Heart left ventricle (tissue), 16 donors: Measurements from ENCODE around the gene RPTOR. TPM values are rescaled to one million over a fixed set of nuclear protein-coding genes. Genes with fewer than 3 reads are reported as not detected.

ENCODE experiments used
- ATAC-seq, 4 donors: fragments of 200-7000 bp; cut with Tn5 transposase; one replicate each; pipeline ENCODE4 v1.9.1; 2020 to 2022; ENCODE audit warnings: moderate library complexity in 4 of 4, mild to moderate bottlenecking in 3 of 4, moderate number of reproducible peaks in 1 of 4
- DNase-seq, 5 donors: peaks; one replicate each; pipeline ENCODE4 v3.0.0-alpha.2; 2020
- H3K27ac ChIP-seq, 12 donors: fragments of 200-600 bp; sonication (generic) in 4 of 12; one replicate each; pipeline versions ENCODE4 v1.5.0 to v1.8.0; 2016 to 2022; ENCODE audit warnings: mild to moderate bottlenecking in 2 of 12
- H3K27me3 ChIP-seq, 9 donors: fragments of 200-600 bp; sonication (generic) in 2 of 9; one replicate each; pipeline versions ENCODE4 v1.5.1 to v1.8.0; 2016 to 2022; ENCODE audit warnings: mild to moderate bottlenecking in 3 of 9
- H3K36me3 ChIP-seq, 9 donors: fragments of 200-600 bp; sonication (generic) in 2 of 9; one replicate each; pipeline versions ENCODE4 v1.5.0 to v1.8.0; 2018 to 2022; ENCODE audit warnings: mild to moderate bottlenecking in 2 of 9
- H3K4me1 ChIP-seq, 12 donors: fragments of 200-600 bp; sonication (generic) in 4 of 12; one replicate each; pipeline versions ENCODE4 v1.5.0 to v1.8.0; 2016 to 2022; ENCODE audit warnings: mild to moderate bottlenecking in 3 of 12
- H3K4me3 ChIP-seq, 12 donors: fragments of 200-600 bp; sonication (generic) in 4 of 12; one replicate each; pipeline versions ENCODE4 v1.5.0 to v1.8.0; 2017 to 2022; ENCODE audit warnings: mild to moderate bottlenecking in 9 of 12, moderate library complexity in 4 of 12
- H3K9me3 ChIP-seq, 12 donors: fragments of 200-600 bp; sonication (generic) in 4 of 12; one replicate each; pipeline versions ENCODE4 v1.5.0 to v1.8.0; 2016 to 2022; ENCODE audit warnings: mild to moderate bottlenecking in 1 of 12
- CTCF ChIP-seq, 12 donors: fragments of 200-600 bp; sonication (generic) in 4 of 12; IDR thresholded peaks; one replicate each; pipeline versions ENCODE4 v1.5.0 to v1.8.0; 2018 to 2022; ENCODE audit warnings: antibody characterized with exemption in 12 of 12, mild to moderate bottlenecking in 5 of 12
- POLR2A ChIP-seq, 2 donors: fragments of 450-650 bp; IDR thresholded peaks; one replicate each; pipeline ENCODE4 v1.6.1; 2017; ENCODE audit warnings: antibody characterized with exemption in 2 of 2, mild to moderate bottlenecking in 2 of 2, moderate library complexity in 2 of 2
- WGBS, 4 donors: extraction: QIAGEN DNeasy Blood & Tissue Kit in 2 of 4; methylation state at CpG; one replicate each; pipeline versions ENCODE4 v1.1.5 to v1.1.7; 2013 to 2018; 5-methylcytosine and 5-hydroxymethylcytosine counted together
- intact Hi-C, 10 donors: fragments of 100-400 bp; cut with DNase I; formaldehyde crosslinking; loops; one replicate each; pipeline versions ENCODE4 v1.11.1 to v1.14.2; 2022
- polyA plus RNA-seq, 2 donors: library from polyadenylated mRNA; stranded (reverse); fragments of 200-250 nt; gene quantifications; one replicate each; pipeline ENCODE4 v1.2.3, GENCODE V29; 2013
- total RNA-seq, 9 donors: library from RNA; depleted of rRNA in 2 of 9; stranded (reverse); fragments of >200 nt in 2 of 9; fragmentation: NEBNext Ultra II Directional in 3 of 9; extraction: Animal tissue kit (Norgen Biotek cat#: 25700) in 3 of 9; gene quantifications; one replicate each; pipeline versions ENCODE4 v1.1.0 to v1.2.4, GENCODE V29; 2016 to 2023
- donor health status: ischemic (EF 13 %, LVEDD 7.1; RV severe dilation, severe dysfunction).
- donor health status: healthy with polysubstance abuse.
- donor health status: DM: no; HTN: yes; CAD: no.
- donor health status: DM: no; HTN: no; CAD: no.
- donor health status: ischemic (EF 25% LVEDD 6.9; RV normal size, moderate dysfunction).
- donor health status: ischemic (EF 25% LVEDD 5.7; RV mildly dilated, moderate dysfunction).
- donor health status: healthy.
- donor health status: DM: yes; HTN: yes; CAD: no.
- donor health status: ischemic (EF 35%, LVEDD 5.7; RV mildly dilated, moderate dysfunction).
- donor health status: nonischemic (EF 11% LVEDD 7.7; RV severe dilation, severe dysfunction).
- donor health status: DM: yes; HTN: yes; CAD: no.
- donor health status: PGD.
- donor health status: ischemic (EF 29% LVEDD 5.4; RV normal size, mild dysfunction).
- donor health status: nonischemic (EF 23%, LVEDD 6.1; RV moderate dilation, normal function).

The RPTOR gene
- total and polyA plus RNA-seq, 11 donors = 14.7 to 31.7 (median 26.0) TPM

GRCh38 chr17:80981062-80981902 lies 436.6 kb downstream of the RPTOR start:
- H3K4me1 ChIP-seq = peaks cover 0 to 18% (median 8%) of the 10 kb centered on the region in 12 donors
- intact Hi-C loops = loop anchor here (1.0 to 5.0 kb wide), 5 partner anchors 114 to 556 kb away; no protein-coding TSS in a partner anchor
- H3K9me3 ChIP-seq = no peaks in the 10 kb centered on the region
- no peak overlapping the region for H3K27ac ChIP-seq
- no peak for TF ChIP-seq POLR2A (IDR thresholded peaks at IDR 0.05)
- TF ChIP-seq CTCF (IDR thresholded peaks at IDR 0.05) = peak; percentile 69 to 93 (median 85)
- 7 to 12% (median 7%) methylated on average over 40 to 65 of the region's 65 CpGs for WGBS, 4 donors
- DNase-seq = peak in 1 of 5 donors; percentile 62
- no peaks in the 10 kb centered on the region for H3K36me3 ChIP-seq
- peak in 2 of 4 donors; percentile 31 for ATAC-seq
- H3K27me3 ChIP-seq = peaks cover 0 to 17% (median 10%) of the 10 kb centered on the region in 9 donors
- peak overlapping the region in 3 of 12 donors; percentile 13 to 15 (median 13) for H3K4me3 ChIP-seq

- Histone ChIP-seq H3K4me3 (no peak overlapping the region), H3K9me3 (no peaks in the 10 kb centered on the region), H3K27me3 (peaks cover 0 to 17% (median 10%) of the 10 kb centered on the region in 9 donors), H3K4me1 (peaks cover 0 to 18% (median 8%) of the 10 kb centered on the region in 12 donors), H3K27ac (no peak overlapping the region), H3K36me3 (no peaks in the 10 kb centered on the region)
- WGBS, 4 donors = 66 to 73% (median 68%) methylated on average over 11 to 17 of the region's 17 CpGs
- DNase-seq (no peak), ATAC-seq (no peak)
- TF ChIP-seq POLR2A (IDR thresholded peaks at IDR 0.05) = no peak
- TF ChIP-seq CTCF (IDR thresholded peaks at IDR 0.05) = no peak
- intact Hi-C loops = loop anchor here (1.0 to 5.0 kb wide), 5 partner anchors 115 to 557 kb away; no protein-coding TSS in a partner anchor
Observed at GRCh38 chr17:80981929-80982425, 437.3 kb downstream of the RPTOR start.

GRCh38 chr17:80982426-80982974 lies 437.9 kb downstream of the RPTOR start:
- intact Hi-C loops = loop anchor here in 6 of 10 donors (5.0 kb wide), 2 partner anchors 115 to 555 kb away; no protein-coding TSS in a partner anchor
- H3K27me3 ChIP-seq = peaks cover 0 to 17% (median 10%) of the 10 kb centered on the region in 9 donors
- DNase-seq (peak in 1 of 5 donors; percentile 27), ATAC-seq (no peak)
- H3K4me1 ChIP-seq = peaks cover 0 to 18% (median 8%) of the 10 kb centered on the region in 12 donors
- H3K27ac ChIP-seq = no peak overlapping the region
- H3K36me3 ChIP-seq = no peaks in the 10 kb centered on the region
- TF ChIP-seq POLR2A (IDR thresholded peaks at IDR 0.05) (no peak), CTCF (IDR thresholded peaks at IDR 0.05) (no peak)
- 79 to 86% (median 84%) methylated on average over 16 to 17 of the region's 17 CpGs for WGBS, 4 donors
- H3K4me3 ChIP-seq = no peak overlapping the region
- H3K9me3 ChIP-seq = no peaks in the 10 kb centered on the region

- ATAC-seq (no peak), DNase-seq (peak in 1 of 5 donors; percentile 37)
- Histone ChIP-seq H3K27ac (peak overlapping the region in 1 of 12 donors; percentile 16), H3K27me3 (peaks cover 0 to 17% (median 10%) of the 10 kb centered on the region in 9 donors), H3K4me3 (no peak overlapping the region), H3K4me1 (peaks cover 0 to 22% (median 8%) of the 10 kb centered on the region in 12 donors), H3K36me3 (no peaks in the 10 kb centered on the region), H3K9me3 (no peaks in the 10 kb centered on the region)
- WGBS, 4 donors = 58 to 82% (median 76%) methylated on average over 17 of the region's 17 CpGs
- TF ChIP-seq POLR2A (IDR thresholded peaks at IDR 0.05) (no peak), CTCF (IDR thresholded peaks at IDR 0.05) (no peak)
- intact Hi-C loops = loop anchor here in 6 of 10 donors (5.0 kb wide), 2 partner anchors 116 to 556 kb away; no protein-coding TSS in a partner anchor
Observed at GRCh38 chr17:80983545-80983944, 438.9 kb downstream of the RPTOR start.
